Left cardiac atrium (tissue), 4 donors: ENCODE measurements around the gene CSRP3. TPM values are rescaled to one million over a fixed set of nuclear protein-coding genes. Genes with fewer than 3 reads are reported as not detected.
"Not testable (repeated sequence)": the region's sequence is repeated elsewhere in the genome, so short reads cannot be mapped to it uniquely, and the experiment has no call there.

ENCODE experiments used
- ATAC-seq, 2 donors: fragments of 200-7000 bp; cut with Tn5 transposase; one replicate each; pipeline ENCODE4 v1.9.1; 2020; ENCODE audit warnings: mild to moderate bottlenecking in 2 of 2, moderate library complexity in 2 of 2
- DNase-seq: peaks from one replicate; pipeline ENCODE4 v3.0.0-alpha.2; 2020
- intact Hi-C, 2 donors: fragments of 100-400 bp; cut with DNase I; formaldehyde crosslinking; loops; one replicate each; pipeline versions ENCODE4 v1.14.1 to v1.15.1; 2022 to 2023
- total RNA-seq, 2 donors: library from RNA; stranded (reverse); fragmentation: NEBNext Ultra II Directional; extraction: Animal tissue kit (Norgen Biotek cat#: 25700); gene quantifications; one replicate each; pipeline ENCODE4 v1.2.1, GENCODE V29; 2021
- donor health status: DM: no; HTN: yes; CAD: no.
- donor health status: DM: no; HTN: yes; CAD: no; lungs with severe emphysema.
- donor health status: DM: yes; HTN: yes; CAD: no.
- donor health status: Dilated cardiomyopathy.

CSRP3 gene
- total RNA-seq, 2 donors from 2014 or later = 1,159 to 1,289 TPM

- intact Hi-C loops = no loop called here
- no peak for DNase-seq
- ATAC-seq = no peak
Observed at GRCh38 chr11:19162951-19163505, 38.8 kb downstream of the CSRP3 start.

DNA sequence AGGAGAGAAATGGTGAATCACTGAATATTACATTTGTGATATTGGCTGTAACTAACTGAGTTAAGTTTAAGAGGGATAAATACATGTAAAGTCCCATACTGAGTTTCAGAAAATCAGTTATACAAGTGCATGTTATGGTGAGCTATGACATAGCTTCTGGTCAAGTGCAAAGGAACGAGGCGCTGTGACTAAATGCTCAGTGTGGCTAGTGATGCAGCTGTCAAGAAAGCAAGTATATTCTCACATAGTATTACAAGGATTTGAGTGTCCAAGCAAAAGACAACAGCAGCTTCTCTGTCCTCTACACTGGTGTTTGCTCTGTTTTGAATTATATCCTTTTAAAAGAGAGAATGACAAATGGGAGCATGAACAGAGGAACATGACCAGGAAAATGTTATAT is 40.1 kb downstream of the CSRP3 start:
- intact Hi-C loops = no loop called here
- DNase-seq = no peak
- ATAC-seq = no peak

DNA sequence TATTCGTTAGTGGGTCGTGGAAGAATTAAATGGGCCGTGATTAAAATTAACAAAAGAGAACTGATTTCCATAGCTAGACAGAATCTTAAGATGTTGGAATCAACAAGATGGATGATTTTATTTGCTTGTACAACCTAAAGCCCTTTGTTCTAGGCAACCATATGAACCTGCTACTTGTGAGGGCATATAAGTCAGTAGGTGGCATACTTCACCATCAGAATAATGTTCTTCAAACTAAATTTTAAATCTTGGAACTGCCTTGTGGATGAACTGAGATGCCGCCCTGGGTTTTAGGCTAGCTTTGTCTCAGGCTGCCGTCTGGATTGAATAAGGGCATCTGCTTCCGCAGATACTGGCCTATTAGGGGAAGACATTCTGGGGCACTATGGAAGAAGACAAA is 40.9 kb downstream of the CSRP3 start:
- intact Hi-C loops = no loop called here
- DNase-seq = no peak
- no peak for ATAC-seq

- ATAC-seq = no peak
- intact Hi-C loops = no loop called here
- no peak for DNase-seq
Observed at GRCh38 chr11:19156892-19157291, 44.9 kb downstream of the CSRP3 start.

- intact Hi-C loops = no loop called here
- ATAC-seq = no peak
- no peak for DNase-seq
Observed at GRCh38 chr11:19145319-19145718, 56.5 kb downstream of the CSRP3 start.

DNA sequence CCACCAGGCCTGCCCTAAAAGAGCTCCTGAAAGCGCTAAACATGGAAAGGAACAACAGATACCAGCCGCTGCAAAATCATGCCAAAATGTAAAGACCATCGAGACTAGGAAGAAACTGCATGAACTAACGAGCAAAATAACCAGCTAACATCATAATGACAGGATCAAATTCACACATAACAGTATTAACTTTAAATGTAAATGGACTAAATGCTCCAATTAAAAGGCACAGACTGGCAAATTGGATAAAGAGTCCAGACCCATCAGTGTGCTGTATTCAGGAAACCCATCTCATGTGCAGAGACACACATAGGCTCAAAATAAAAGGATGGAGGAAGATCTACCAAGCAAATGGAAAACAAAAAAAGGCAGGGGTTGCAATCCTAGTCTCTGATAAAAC is 64.9 kb downstream of the CSRP3 start:
- intact Hi-C loops, ATAC-seq, DNase-seq: not testable (repeated sequence)

DNA sequence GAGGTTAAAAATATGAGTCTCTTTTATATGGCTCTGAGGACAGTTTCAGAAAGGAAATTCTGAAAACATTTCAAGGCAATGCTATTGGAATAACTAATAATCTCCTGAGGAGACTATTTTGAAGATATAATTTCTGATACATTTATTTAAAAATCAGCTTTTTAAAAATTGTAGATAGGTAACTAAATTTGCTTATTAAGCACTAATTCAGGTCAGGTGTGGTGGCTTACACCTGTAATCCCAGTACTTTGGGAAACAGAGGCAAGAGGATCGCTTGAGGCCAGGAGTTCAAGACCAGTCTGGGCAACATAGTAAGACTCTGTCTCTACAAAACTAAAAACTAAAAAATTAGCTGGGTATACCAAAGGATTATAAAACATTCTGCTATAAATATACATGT is 67.8 kb downstream of the CSRP3 start:
- ATAC-seq (no peak), DNase-seq (no peak)
- intact Hi-C loops = no loop called here

Other genes with a start within 250 kb of the CSRP3 start
- not detected for gene MRGPRX2, start 141.3 kb downstream of the CSRP3 start, total RNA-seq
- 10 to 100 TPM; 12.0 to 16.5 TPM for gene ZDHHC13, start 84.8 kb downstream of the CSRP3 start, total RNA-seq
- 1 to 10 TPM; 3.4 to 4.2 TPM for gene E2F8, start 39.0 kb upstream of the CSRP3 start, total RNA-seq